ENCODE measurements around the gene SIX2.

DNA sequence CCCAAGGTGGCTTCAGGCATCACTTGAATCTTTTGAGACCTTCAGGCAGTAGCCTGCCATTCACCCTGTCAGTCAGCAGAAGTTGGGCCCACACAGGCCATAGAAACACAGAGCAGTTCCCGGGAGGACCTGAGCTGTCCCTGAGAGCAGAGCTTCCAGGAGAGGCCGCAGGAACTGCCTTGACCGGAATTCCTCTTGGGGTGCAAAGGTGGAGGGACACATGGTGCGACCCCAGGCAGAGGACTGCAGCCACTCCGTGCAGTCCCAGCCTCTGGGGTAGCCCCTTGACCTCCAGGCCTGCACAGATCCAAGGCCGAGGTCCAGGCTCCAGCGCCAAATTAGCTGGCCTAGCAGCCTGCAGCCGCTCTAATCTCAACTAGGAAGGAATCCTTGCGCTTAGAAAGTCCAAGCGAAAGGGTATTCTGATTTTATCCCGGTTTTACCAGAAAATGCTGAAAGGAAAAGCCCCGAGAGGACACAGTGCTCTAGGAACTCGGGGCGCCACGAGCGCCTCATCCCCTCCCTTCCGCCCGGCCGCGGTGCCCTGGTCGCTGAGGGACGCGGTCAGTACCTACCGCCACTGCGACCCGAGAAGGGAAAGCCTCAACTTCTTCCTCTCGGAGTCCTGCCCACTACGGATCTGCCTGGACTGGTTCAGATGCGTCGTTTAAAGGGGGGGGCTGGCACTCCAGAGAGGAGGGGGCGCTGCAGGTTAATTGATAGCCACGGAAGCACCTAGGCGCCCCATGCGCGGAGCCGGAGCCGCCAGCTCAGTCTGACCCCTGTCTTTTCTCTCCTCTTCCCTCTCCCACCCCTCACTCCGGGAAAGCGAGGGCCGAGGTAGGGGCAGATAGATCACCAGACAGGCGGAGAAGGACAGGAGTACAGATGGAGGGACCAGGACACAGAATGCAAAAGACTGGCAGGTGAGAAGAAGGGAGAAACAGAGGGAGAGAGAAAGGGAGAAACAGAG is 5.4 kb downstream of the SIX2 start:
- TF ChIP-seq, protein P1, sequence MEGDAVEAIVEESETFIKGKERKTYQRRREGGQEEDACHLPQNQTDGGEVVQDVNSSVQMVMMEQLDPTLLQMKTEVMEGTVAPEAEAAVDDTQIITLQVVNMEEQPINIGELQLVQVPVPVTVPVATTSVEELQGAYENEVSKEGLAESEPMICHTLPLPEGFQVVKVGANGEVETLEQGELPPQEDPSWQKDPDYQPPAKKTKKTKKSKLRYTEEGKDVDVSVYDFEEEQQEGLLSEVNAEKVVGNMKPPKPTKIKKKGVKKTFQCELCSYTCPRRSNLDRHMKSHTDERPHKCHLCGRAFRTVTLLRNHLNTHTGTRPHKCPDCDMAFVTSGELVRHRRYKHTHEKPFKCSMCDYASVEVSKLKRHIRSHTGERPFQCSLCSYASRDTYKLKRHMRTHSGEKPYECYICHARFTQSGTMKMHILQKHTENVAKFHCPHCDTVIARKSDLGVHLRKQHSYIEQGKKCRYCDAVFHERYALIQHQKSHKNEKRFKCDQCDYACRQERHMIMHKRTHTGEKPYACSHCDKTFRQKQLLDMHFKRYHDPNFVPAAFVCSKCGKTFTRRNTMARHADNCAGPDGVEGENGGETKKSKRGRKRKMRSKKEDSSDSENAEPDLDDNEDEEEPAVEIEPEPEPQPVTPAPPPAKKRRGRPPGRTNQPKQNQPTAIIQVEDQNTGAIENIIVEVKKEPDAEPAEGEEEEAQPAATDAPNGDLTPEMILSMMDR (IDR thresholded peaks at IDR 0.05), result no peak
- no peak for TF ChIP-seq EZH2 (IDR thresholded peaks at IDR 0.05; ENCODE audit: borderline replicate concordance, insufficient read depth, low read depth, low read length, poor library complexity, severe bottlenecking)
